DOHH2 (cell line): ENCODE results near the gene SCAF1.

Experiments used
- CTCF ChIP-seq: fragments of 200-600 bp; sonication (generic); IDR thresholded peaks from one replicate; pipeline ENCODE4 v1.5.1; 2014; ENCODE audit warnings: antibody characterized with exemption, mild to moderate bottlenecking, low read depth, low read length; ENCODE audit not compliant: poor library complexity, severe bottlenecking
- EZH2phosphoT487 ChIP-seq: fragments of 200-600 bp; sonication (generic); IDR thresholded peaks from 2 replicates; pipeline ENCODE4 v1.6.1; 2017; ENCODE audit warnings: borderline replicate concordance, mild to moderate bottlenecking, antibody characterized with exemption, low read length, moderate library complexity, mixed read lengths

DNA sequence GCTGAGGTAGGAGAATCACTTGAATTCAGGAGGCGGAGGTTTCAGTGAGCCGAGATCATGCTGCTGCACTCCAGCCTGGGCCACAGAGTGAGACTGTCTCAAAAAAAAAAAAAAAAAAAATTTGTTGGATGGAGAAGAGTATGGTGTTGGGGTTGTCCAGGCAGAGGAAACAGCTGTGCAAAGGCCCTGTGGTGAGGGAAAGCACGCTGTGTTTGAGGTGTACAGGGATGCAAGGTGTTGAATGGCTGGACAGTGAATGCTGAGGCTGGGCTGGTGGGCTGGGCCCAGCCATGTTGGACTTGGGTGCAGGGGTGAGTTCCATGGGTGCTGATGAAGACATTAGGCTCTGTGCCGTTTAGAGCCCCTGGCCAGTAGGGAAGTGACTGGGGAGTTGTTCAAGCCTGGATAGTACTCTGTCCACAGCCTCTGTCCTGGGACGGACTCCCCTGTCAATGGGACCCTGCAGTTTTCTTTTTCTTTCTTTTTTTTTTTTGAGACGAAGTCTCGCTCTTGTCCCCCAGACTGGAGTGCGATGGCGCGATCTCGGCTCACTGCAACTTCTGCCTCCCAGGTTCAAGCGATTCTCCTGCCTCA lies 32.4 kb upstream of the SCAF1 start:
- TF ChIP-seq CTCF = no peak
- TF ChIP-seq EZH2phosphoT487 = no peak
